HG03571 (cell line): Measurements from ENCODE around the gene RNF11.

Source experiments
- ATAC-seq: cut with Tn5 transposase; IDR thresholded peaks from one replicate; pipeline ENCODE4 v1.9.1; 2021; ENCODE audit not compliant: unreplicated experiment

RNF11 gene

DNA sequence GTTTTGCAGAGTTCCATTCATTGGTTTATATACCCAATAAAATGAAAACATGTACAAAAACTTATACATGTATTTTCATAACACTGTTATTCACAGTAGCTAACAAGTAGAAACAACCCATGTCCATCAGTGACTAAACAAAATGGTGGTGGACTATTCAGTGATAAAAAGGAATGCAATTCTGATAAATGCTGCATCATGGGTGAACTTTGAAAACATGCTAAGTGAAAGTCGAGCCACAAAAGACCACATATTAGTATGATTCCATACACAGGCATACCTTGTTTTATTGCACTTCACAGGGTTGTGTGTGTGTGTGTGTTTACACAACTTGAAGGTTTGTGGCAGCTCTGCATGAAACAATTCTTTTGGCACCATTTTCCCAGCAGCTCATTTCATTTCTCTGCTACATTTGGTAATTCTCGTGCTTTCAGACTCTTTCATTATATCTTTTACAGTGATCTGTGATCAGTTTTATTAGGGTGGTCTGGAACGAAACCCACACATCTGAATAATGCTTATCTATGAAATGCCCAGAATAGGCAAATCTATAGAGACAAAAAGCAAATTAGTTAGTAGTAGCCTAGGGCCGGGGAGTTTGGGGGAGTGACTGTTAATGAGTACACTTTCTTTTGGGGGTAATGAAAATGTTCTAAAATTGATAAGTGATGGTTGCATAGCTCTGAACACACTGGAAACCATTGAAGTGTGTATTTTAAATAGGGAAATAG, 27.2 kb downstream of the RNF11 start:
- no peak for ATAC-seq

- ATAC-seq = no peak
Observed at GRCh38 chr1:51264451-51264850, 28.4 kb downstream of the RNF11 start.

- ATAC-seq = no peak
Observed at GRCh38 chr1:51265618-51266017, 29.5 kb downstream of the RNF11 start.

GRCh38 chr1:51266181-51266580, 30.1 kb downstream of the RNF11 start:
- ATAC-seq = no peak

DNA sequence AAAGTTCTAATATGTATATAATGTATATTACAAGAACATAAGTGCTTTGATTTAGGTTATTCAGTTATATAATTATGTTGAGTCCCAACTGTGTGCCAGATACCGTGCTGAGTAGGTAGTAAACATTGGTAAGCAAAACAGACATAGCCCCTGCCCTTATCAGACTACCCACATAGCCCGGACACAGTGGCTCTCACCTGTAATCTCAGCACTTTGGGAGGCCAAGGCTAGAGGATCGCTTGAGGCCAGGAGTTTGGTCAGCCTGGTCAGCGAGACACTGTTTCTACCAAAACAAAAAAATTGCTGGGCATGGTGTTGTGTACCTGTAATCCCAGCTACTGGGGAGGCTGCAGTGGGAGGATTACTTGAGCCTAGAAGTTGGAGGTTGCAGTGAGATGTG, 30.7 kb downstream of the RNF11 start:
- no peak for ATAC-seq

- ATAC-seq = no peak
Observed at GRCh38 chr1:51268634-51269033, 32.6 kb downstream of the RNF11 start.

DNA sequence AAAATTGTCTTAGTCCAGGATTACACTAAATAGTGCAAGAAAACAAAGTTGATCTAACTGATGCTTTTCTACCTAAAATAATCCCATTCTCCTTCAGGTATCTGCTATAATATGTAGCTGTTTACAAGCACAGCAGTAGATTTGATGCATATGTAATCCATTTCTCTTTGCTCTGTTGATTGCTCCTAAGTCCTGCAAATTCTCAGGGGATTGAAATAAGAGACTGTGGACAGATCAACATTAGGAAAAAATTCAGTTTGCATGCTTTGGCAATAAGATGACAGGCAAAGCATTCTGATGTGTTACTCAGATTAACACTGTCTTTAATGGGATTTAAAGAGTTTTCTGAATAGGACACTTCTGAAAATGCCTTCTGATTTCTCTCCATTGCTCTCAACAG, 34.7 kb downstream of the RNF11 start:
- no peak for ATAC-seq

DNA sequence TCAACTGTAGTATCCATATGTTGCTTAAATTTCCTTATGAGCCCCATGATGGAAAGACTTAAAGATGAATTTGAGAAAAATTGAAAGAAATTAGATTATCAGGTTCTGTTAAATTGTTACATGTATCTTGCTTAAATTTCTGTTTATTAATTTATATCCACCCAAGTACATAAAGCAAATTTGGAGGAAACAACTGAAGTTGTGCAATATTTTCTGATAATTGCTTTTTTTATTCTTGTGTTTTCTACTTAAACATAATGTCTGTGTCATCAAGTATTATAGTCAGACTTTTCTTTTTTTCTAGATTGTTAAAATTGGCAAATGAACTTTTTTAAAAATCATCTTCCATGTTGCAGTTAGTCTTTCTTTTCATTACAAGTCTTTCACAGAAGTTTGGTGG, 36.8 kb downstream of the RNF11 start:
- ATAC-seq = no peak

DNA sequence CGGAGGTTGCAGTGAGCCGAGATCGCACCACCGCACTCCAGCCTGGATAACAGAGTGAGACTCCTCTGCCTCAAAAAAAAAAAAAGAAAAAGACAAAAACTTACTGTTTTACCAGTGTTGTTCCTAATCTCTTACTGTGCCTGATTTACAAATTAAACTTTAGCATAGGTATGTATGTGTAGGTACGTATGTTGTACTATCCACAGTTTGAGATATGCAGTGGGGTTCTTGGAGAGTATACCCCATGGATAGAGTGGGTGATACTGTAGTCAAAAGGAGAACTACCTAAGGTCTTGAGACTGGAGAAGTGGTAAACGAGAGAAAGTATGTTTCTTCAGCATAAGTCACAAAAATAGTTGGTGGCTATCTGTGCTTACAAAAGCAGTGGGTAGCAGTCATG, 38.6 kb downstream of the RNF11 start:
- ATAC-seq = no peak

- no peak for ATAC-seq
Observed at GRCh38 chr1:51276286-51276685, 40.2 kb downstream of the RNF11 start.

GRCh38 chr1:51280321-51280978, 44.4 kb downstream of the RNF11 start:
- no peak for ATAC-seq

DNA sequence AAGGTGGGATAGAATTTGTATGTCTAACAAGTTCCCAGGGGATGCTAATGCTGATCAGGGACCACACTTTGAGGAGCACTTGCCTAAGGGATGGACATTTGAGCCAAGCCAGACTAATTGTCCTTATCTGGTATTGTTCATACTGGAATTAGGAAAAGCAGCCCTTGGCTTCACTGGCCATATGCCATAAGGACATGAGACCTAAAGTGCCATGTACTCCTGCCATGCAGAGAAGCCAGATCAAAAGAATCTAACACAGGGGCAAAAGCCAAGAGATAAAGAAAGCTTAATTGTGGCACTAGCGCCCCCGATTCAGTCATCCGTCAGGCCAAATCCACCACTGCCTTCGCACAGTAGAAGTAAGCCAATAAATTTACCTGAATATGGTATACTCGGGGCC, 45.7 kb downstream of the RNF11 start:
- no peak for ATAC-seq

GRCh38 chr1:51282605-51283004, 46.5 kb downstream of the RNF11 start:
- ATAC-seq = no peak

- ATAC-seq = no peak
Observed at GRCh38 chr1:51283979-51284378, 47.9 kb downstream of the RNF11 start.

- peak; percentile 44 for ATAC-seq
Observed at GRCh38 chr1:51284487-51284954, 48.4 kb downstream of the RNF11 start.

DNA sequence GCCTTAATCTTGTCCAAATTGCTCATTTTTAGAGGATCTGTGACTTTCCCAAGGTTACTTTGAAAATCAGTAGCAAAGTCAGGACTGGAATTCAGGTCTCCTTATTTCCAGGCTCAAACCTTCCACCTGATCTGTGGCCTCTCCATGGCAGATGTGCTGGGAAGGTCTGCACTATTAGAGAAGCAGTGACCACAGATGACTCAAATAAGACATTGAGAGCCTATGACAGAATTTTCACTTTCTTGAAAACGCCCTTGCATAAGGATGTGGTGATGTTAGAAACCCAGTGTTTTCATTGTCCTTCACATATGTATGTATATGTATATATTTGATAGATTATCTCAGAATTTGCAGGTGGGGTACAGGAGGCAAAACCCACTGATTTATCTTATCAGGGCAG, 49.0 kb downstream of the RNF11 start:
- peak; percentile 78 for ATAC-seq

DNA sequence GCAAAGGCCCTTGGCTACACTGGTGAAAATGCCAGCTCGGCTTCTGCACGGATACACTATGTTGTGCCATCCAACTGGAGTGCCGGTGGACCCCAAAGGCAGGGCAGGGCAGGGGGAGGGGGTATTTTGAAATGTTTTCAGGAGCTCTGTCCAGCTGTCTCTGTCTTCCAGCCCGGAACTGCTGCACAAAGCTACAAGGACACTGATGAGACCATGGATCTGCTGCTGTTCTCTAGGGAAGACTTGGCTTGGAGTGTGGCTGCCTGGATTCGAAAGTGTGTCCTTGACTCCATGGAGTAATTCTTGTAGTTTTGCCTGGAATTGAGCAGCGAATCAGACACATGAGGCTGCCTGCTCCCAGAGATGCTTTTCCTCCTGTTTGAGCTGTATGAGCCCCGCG, 51.9 kb downstream of the RNF11 start:
- no peak for ATAC-seq

DNA sequence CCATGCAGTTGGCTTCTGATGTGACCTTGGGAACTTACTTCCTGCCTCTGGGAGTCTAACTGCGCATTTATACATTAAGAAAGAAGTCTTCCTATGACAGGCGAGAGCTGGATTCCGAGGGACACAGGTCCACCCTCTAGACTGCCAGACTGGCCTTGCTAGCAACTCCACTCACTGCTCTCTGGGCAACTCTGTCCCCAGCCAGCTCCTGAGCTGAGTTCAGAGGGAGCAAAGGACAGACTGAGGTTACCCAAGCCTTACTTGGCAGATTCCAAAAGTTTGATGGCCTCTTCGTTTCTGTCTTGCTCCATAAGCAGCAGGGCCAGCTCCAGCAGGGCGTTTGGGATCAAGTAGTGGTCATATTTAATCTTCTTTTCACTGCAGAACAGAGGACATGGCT, 52.5 kb downstream of the RNF11 start:
- no peak for ATAC-seq

DNA sequence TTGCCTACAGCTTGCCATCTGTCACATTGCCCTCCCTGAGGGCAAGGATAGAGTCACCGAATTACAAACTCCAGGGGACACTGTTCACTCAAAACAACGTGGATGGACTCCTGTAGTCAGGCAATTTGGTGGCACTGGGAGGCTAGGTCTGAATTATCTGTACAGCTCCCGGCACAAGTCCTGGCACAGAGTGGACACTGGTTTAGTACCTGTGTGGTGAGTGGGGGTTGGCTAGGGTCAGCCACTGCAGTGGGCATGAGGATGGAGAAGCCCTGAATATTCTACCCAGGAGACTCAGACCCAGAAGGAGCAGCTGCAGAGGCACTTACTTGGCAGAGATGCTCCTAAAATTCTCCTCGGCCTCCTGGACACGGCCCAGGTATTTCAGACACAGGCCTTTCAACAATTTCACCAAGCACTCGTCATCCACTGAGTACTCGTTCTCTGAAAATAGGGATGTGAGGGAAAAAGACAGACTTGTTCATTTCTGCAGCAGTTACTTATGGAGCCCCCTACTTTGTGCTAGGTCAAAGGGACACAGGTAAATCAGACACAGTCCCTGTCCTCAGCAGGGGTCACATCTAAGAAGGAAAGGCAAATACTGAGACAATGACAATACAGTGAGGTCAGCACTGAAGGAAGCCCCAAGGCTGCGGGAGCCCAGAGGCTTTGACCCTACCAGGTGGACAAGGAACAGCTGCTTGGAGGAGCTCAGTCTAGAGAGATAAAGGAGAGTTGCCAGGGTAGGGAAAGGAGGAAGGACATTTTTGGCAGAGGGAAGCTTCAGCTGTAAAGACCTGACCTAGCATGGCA, 53.8 kb downstream of the RNF11 start:
- no peak for ATAC-seq

DNA sequence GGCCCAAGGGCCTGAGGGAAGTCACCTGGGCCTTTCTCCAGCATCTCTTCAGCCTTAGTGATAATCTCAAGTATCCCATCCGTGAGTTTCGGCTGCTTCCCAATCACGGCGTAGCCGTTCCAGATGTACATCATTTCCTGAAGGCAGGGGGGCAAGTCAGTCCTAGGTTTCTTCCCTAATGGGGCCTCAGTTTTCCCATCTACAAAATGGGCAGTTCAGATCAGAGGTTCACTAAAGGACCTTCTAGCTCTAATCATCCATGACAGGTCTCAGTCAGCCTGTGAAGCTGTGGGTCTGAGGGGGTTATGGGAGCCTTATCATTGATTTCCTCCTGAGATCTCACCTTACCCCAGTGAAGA, 54.4 kb downstream of the RNF11 start:
- ATAC-seq = no peak

GRCh38 chr1:51293898-51294515, 57.9 kb downstream of the RNF11 start:
- no peak for ATAC-seq
